H1 (cell line): ENCODE measurements around the gene SECISBP2.

Source experiments
- CBX8 ChIP-seq: fragments of 300-800, 300-1000 bp; sonication (generic); IDR thresholded peaks from 2 replicates; pipeline ENCODE4 v1.7.1; 2016; ENCODE audit warnings: low read depth, low read length, borderline replicate concordance
- CTCF ChIP-seq, 3 experiments: IDR thresholded peaks; 1 replicate in 2 of 3; 2 replicates in 1 of 3; pipeline versions ENCODE4 v1.5.1 to v1.6.1; 2011; ENCODE audit warnings: low read length in 3 of 3, mild to moderate bottlenecking in 3 of 3, inconsistent platforms in 2 of 3, low read depth in 1 of 3, moderate library complexity in 1 of 3; ENCODE audit not compliant: insufficient read depth in 1 of 3; ENCODE audit errors: control extremely low read depth in 1 of 3
- EP300 ChIP-seq, 2 experiments: IDR thresholded peaks; 1 replicate in 1 of 2; 2 replicates in 1 of 2; pipeline ENCODE4 v1.6.1; 2011 to 2012; ENCODE audit warnings: low read depth in 2 of 2, low read length in 2 of 2, mild to moderate bottlenecking in 2 of 2, borderline replicate concordance in 1 of 2, inconsistent platforms in 1 of 2, moderate library complexity in 1 of 2
- EZH2 ChIP-seq: fragments of 200-600 bp; sonication (generic); IDR thresholded peaks from 2 replicates; pipeline ENCODE4 v1.7.1; 2012; ENCODE audit warnings: low read depth, mild to moderate bottlenecking, moderate library complexity, low read length, inconsistent platforms; ENCODE audit not compliant: severe bottlenecking
- FOSL1 ChIP-seq: IDR thresholded peaks from 2 replicates; pipeline ENCODE4 v1.6.1; 2011; ENCODE audit warnings: mild to moderate bottlenecking, low read depth, low read length, moderate library complexity; ENCODE audit not compliant: insufficient read depth
- GTF2F1 ChIP-seq: IDR thresholded peaks from 2 replicates; pipeline ENCODE4 v1.6.1; 2012; ENCODE audit warnings: low read depth, low read length, improper control_type of control experiment, borderline replicate concordance
- HDAC6 ChIP-seq: IDR thresholded peaks from one replicate; pipeline ENCODE4 v1.7.1; 2012; ENCODE audit warnings: low read depth, mild to moderate bottlenecking, inconsistent platforms, low read length, moderate library complexity
- JUND ChIP-seq: IDR thresholded peaks from 2 replicates; pipeline ENCODE4 v1.6.1; 2011; ENCODE audit warnings: mild to moderate bottlenecking, improper control_type of control experiment, low read length
- POLR2A ChIP-seq, 2 experiments: IDR thresholded peaks; 1 replicate in 1 of 2; 2 replicates in 1 of 2; pipeline ENCODE4 v1.6.1; 2011; ENCODE audit warnings: low read depth in 2 of 2, low read length in 2 of 2, mild to moderate bottlenecking in 2 of 2; ENCODE audit errors: control extremely low read depth in 1 of 2
- POLR2AphosphoS5 ChIP-seq: IDR thresholded peaks from 2 replicates; pipeline ENCODE4 v1.6.1; 2011; ENCODE audit warnings: low read depth, low read length
- RAD21 ChIP-seq, 2 experiments: IDR thresholded peaks in 1 of 2; conservative IDR thresholded peaks in 1 of 2; 2 replicates each; pipeline ENCODE4 v1.6.1; 2011; ENCODE audit warnings: low read depth in 2 of 2, low read length in 2 of 2, improper control_type of control experiment in 1 of 2, inconsistent platforms in 1 of 2, mild to moderate bottlenecking in 1 of 2, moderate library complexity in 1 of 2
- RXRA ChIP-seq: IDR thresholded peaks from 2 replicates; pipeline ENCODE4 v1.6.1; 2011; ENCODE audit warnings: low read depth, mild to moderate bottlenecking, low read length, moderate library complexity; ENCODE audit not compliant: insufficient read depth
- TBP ChIP-seq: IDR thresholded peaks from 2 replicates; pipeline ENCODE4 v1.6.1; 2011; ENCODE audit warnings: low read depth, low read length, improper control_type of control experiment
- USF2 ChIP-seq: IDR thresholded peaks from 2 replicates; pipeline ENCODE4 v1.6.1; 2011; ENCODE audit warnings: low read length, improper control_type of control experiment

GRCh38 chr9:89305868-89306267 is 12.4 kb upstream of the SECISBP2 start:
- TF ChIP-seq CTCF (IDR thresholded peaks at IDR 0.05; ENCODE audit: control extremely low read depth in 1 of 3, insufficient read depth in 1 of 3, low read depth in 1 of 3, low read length in 3 of 3) (no peak), JUND (no peak), POLR2A (IDR thresholded peaks at IDR 0.05; ENCODE audit: control extremely low read depth in 1 of 2, low read depth in 2 of 2, low read length in 2 of 2) (no peak), RAD21 (IDR thresholded peaks at IDR 0.05 in 1 of 2, conservative IDR thresholded peaks at IDR 0.05 in 1 of 2; ENCODE audit: low read depth in 2 of 2, low read length in 2 of 2) (no peak), POLR2AphosphoS5 (no peak), RXRA (no peak), EP300 (IDR thresholded peaks at IDR 0.05; ENCODE audit: borderline replicate concordance in 1 of 2, low read depth in 2 of 2, low read length in 2 of 2) (no peak), GTF2F1 (no peak), FOSL1 (no peak), TBP (no peak), EZH2 (no peak), USF2 (no peak), HDAC6 (no peak), CBX8 (no peak)
